A549 (cell line): Measurements from ENCODE around the gene PLCB1.

Source experiments
- CTCF ChIP-seq: fragments of >200 bp; sonication (Bioruptor Twin); formaldehyde crosslinking; IDR thresholded peaks from 3 replicates; pipeline ENCODE4 v1.5.1; 2016
- MAFK ChIP-seq: fragments of 450-650 bp; IDR thresholded peaks from 2 replicates; pipeline ENCODE4 v1.6.1; 2014; ENCODE audit not compliant: partially characterized antibody
- NFE2L2 ChIP-seq: fragments of 150-350 bp; conservative IDR thresholded peaks from 2 replicates; pipeline ENCODE4 v1.6.1; 2014; ENCODE audit warnings: low read length
- POLR2A ChIP-seq: IDR thresholded peaks from 2 replicates; pipeline ENCODE4 v1.6.1; 2012; ENCODE audit warnings: mild to moderate bottlenecking, low read length
- POLR2AphosphoS2 ChIP-seq: conservative IDR thresholded peaks from 2 replicates; pipeline ENCODE4 v1.6.1; 2012; ENCODE audit warnings: low read length, improper control_type of control experiment, inconsistent platforms
- ZFP36 ChIP-seq: fragments of 450-650 bp; IDR thresholded peaks from 2 replicates; pipeline ENCODE4 v1.6.1; 2014; ENCODE audit warnings: borderline replicate concordance; ENCODE audit not compliant: partially characterized antibody
- TF ChIP-seq, protein P1 (sequence below): fragments of 450-650 bp; IDR thresholded peaks from 2 replicates; pipeline ENCODE4 v1.6.1; 2014; ENCODE audit warnings: antibody characterized with exemption
- TF ChIP-seq, protein P2 (sequence below): fragments of 200-600 bp; sonication (generic); IDR thresholded peaks from 2 replicates; pipeline ENCODE4 v1.6.1; 2016; ENCODE audit warnings: antibody characterized with exemption, mild to moderate bottlenecking, moderate library complexity

- no peak for TF ChIP-seq CTCF
- TF ChIP-seq POLR2AphosphoS2: no peak
- TF ChIP-seq, protein P1, sequence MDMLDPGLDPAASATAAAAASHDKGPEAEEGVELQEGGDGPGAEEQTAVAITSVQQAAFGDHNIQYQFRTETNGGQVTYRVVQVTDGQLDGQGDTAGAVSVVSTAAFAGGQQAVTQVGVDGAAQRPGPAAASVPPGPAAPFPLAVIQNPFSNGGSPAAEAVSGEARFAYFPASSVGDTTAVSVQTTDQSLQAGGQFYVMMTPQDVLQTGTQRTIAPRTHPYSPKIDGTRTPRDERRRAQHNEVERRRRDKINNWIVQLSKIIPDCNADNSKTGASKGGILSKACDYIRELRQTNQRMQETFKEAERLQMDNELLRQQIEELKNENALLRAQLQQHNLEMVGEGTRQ: no peak
- TF ChIP-seq MAFK: no peak
- no peak for TF ChIP-seq POLR2A
- no peak for TF ChIP-seq ZFP36
- TF ChIP-seq NFE2L2: no peak
- TF ChIP-seq, protein P2, sequence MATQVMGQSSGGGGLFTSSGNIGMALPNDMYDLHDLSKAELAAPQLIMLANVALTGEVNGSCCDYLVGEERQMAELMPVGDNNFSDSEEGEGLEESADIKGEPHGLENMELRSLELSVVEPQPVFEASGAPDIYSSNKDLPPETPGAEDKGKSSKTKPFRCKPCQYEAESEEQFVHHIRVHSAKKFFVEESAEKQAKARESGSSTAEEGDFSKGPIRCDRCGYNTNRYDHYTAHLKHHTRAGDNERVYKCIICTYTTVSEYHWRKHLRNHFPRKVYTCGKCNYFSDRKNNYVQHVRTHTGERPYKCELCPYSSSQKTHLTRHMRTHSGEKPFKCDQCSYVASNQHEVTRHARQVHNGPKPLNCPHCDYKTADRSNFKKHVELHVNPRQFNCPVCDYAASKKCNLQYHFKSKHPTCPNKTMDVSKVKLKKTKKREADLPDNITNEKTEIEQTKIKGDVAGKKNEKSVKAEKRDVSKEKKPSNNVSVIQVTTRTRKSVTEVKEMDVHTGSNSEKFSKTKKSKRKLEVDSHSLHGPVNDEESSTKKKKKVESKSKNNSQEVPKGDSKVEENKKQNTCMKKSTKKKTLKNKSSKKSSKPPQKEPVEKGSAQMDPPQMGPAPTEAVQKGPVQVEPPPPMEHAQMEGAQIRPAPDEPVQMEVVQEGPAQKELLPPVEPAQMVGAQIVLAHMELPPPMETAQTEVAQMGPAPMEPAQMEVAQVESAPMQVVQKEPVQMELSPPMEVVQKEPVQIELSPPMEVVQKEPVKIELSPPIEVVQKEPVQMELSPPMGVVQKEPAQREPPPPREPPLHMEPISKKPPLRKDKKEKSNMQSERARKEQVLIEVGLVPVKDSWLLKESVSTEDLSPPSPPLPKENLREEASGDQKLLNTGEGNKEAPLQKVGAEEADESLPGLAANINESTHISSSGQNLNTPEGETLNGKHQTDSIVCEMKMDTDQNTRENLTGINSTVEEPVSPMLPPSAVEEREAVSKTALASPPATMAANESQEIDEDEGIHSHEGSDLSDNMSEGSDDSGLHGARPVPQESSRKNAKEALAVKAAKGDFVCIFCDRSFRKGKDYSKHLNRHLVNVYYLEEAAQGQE: no peak
Measured at GRCh38 chr20:8583012-8583565, 451.0 kb downstream of the PLCB1 start.
